Stimulated activated CD8-positive, alpha-beta memory T cell treated with anti-CD3 and anti-CD28 coated beads, Interleukin-15, amount 100 ng/mL, for 1 hour (primary cell): ENCODE measurements around the gene PRR36.

Experiments used
- DNase-seq: peaks from one replicate; pipeline ENCODE4 v3.0.0-alpha.2; 2020; ENCODE audit warnings: low read depth

Gene PRR36

GRCh38 chr19:7844951-7845350 lies 29.2 kb downstream of the PRR36 start:
- DNase-seq, result no peak

DNA sequence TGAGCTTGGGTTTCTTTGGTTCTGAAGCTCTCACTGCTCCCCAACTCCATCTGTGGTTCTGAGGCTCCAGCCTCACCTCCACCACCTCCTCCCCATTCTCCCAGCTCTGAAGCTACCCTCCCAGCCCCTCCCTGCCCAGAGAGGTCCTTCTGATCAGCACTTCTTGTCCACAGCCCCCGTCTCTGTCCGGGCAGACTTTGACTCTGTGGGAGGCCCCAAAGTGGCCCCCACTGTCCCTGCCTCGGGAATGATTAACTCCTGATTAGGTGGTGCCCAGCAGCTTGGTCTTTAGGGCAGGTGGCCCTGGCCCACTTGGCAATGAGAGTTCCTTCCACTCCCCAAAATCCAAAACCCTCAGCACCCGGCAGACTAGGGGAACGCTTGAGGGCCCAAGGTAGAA lies 29.8 kb downstream of the PRR36 start:
- no peak for DNase-seq

DNA sequence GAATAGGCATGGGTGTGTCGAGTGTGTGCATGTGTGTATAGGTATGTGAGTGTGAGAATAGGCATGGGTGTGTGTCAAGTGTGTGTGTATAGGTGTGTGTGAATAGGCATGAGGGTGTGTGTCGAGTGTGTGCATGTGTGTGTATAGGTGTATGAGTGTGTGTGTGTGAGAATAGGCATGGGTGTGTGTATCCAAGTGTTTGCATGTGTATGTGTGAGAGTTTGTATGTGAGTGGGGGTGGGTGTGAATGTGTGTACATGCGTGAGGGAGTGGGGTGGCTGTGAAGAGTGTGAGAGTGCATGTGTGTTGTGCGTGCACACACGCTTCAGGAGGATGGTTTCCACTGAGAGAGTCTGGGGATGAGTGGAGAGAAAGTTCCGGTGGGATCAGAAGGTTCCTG lies 30.7 kb downstream of the PRR36 start:
- no peak for DNase-seq

- no peak for DNase-seq
Observed at GRCh38 chr19:7842661-7843294, 31.4 kb downstream of the PRR36 start.

- DNase-seq, result no peak
Observed at GRCh38 chr19:7841751-7842660, 32.2 kb downstream of the PRR36 start.

GRCh38 chr19:7840629-7841028 lies 33.6 kb downstream of the PRR36 start:
- DNase-seq, result no peak

- DNase-seq, result no peak
Observed at GRCh38 chr19:7839476-7839875, 34.7 kb downstream of the PRR36 start.

- no peak for DNase-seq
Observed at GRCh38 chr19:7833225-7834099, 40.7 kb downstream of the PRR36 start.

DNA sequence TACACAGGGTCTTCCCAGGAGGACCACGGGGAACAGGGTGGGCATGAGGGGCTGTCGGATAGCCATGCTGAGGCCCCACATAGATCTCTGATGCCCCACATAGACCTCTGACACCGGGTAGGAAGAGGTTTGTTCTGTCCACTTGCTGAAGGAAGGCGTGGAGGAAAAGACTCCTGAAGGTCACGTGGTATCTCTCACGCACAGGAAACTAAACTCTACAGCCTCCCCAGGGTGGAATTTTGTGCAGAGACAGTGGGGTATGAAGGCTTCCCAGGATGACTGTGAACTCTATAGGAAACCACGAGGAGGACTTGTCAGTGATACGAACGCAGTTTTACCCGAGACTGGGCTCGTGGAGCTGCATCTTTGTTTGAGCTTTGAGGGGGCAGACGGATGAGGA lies 41.4 kb downstream of the PRR36 start:
- no peak for DNase-seq

GRCh38 chr19:7832009-7832408 lies 42.2 kb downstream of the PRR36 start:
- no peak for DNase-seq

DNA sequence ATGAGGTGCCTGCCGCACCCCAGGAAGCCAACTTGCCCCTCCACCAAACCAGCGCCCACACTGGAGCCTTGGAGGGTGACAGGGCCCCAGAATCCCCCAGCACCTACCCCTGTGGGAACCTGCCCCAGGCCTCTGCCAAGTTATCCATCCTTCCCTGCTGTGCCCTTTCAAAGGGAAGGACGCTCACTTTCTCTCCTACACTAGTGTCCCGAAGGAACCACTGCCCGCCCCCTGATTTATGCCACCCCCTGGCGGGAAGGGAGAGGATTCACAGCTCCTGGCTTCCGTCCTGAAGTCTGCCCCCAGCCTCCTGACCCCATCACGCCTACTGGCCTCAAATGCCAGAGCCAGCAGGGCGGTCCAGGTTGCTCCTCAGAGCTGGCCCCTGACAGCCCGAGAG lies 42.7 kb downstream of the PRR36 start:
- DNase-seq, result no peak

DNA sequence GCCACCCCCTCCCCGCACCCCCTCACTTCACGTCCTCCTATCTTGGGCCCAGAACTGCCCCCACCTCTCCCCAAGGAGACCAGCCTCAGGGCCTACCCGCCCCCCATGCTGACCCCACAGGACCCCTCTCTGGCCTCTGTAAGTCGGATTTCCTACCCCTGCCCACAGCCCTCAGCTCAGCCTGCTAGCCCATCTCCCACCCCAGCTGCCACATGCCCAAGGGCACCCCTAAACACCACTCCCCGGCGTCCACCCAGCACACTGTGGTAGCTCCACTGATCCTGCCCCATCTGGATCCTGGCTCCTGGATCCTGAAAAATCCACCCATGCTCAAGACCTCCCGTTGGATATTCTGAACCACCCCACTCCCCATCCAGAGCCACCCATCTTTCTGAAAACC lies 43.4 kb downstream of the PRR36 start:
- no peak for DNase-seq

DNA sequence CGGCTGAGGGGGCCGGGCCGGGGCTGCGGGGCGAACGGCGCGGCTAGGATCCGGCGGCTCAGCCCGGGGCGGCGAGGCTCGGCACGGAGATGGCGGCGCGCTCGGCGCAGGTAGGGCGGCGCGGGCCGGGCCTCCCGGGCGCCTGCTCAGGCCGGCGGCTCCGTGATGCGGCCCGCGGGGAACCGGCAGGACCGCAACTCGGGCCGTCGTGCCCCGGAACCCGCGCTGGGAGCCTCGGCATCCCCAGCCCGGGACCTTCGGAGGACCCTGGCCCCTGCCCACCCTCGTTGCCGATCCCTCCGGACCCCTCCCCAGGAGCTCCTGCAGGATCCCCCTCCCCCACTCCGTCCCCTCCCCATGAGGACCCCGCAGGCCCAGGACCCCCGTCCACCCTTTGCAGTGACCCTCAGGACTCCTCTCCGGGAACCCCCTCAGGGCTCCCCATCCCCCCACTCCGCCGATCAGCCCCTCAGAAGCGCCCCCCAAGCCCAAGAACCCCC lies 43.9 kb downstream of the PRR36 start:
- no peak for DNase-seq

DNA sequence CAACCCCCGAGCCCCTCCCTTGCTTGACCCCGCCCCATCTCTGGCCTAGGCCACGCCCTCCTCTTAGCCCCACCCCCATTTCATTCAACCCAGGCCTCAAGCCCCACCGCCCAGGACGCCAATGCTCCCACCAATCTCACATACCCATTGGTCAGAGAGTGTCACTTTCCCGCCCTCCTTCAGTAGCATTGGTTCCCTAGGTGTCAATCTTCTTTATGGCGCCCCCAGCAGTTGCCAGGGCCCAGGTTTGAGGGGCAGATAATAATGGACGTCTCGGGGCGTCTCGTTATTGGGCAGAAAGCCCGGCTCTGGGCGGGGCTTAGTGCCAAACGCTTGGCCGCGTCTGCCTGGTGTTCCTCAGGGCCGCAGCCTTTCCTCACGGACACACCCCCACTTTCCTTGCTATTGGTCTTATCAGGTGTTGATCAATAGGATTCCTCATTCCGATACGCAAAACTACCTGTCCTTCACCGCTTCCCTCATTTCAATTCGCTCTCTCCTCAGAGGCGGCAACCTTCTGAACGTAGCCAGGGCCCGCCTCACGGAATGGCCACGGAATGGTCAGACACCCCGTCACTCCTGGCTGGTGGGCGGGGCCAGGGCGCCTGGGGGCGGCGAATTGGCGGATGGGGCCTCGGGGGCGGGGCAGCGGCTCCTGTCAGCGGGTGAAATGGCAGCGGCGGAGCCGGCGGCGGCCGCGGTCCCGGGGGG lies 44.5 kb downstream of the PRR36 start, which contains the start of gene EVI5L:
TSS of gene EVI5L (plus strand) at position 658 of the 711 bp plus-strand sequence. CDS start 16,325 bp downstream, outside the sequence.
- DNase-seq, result peak; percentile 98

- no peak for DNase-seq
Observed at GRCh38 chr19:7829166-7829520, 45.0 kb downstream of the PRR36 start.

- no peak for DNase-seq
Observed at GRCh38 chr19:7823686-7824301, 50.4 kb downstream of the PRR36 start.

DNA sequence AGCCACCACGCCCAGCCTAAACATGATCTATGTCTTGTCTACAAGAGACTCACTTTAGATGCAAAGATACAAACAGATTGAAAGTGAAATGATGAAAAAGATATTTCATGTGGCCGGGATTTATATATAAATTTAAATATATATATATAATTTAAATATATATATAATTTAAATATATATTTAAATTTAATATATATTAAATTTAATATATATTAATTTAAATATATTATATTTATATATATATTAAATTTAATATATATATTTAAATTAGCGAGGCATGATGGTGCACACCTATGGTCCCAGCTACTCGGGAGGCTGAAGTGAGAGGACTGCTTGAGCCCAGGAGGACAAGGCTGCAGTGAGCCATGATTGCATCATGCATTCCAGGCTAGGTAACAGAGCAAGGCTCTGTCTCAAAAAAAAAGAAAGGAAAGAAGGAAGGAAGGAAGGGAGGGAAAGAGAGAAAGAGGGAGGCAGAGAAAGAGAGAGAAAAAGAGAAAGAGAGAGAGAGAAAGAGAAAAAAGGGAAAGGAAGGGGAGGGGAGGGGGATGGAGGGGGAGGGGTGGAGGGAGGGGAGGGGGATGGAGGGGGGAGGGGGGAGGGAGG lies 51.2 kb downstream of the PRR36 start:
- DNase-seq, result no peak

- DNase-seq, result no peak
Observed at GRCh38 chr19:7820588-7820987, 53.6 kb downstream of the PRR36 start.

DNA sequence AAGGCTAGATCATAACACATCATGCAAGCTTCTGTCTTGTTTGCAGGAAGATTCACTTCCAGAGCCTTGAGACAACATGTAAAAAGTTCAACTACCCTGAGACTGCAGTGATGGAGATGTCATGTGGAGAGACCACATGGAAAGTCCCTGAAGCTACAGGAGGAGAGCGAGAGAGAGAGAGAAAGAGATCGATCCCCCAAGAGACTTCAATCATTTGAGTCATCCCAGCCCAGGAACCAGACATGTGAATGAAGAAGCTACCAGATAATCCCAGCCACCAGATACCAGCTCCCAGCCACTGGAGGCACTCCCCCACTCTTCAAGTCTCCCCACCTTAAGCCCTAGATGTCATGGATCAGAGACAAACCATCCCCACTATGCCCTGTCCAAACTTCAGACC lies 54.9 kb downstream of the PRR36 start:
- DNase-seq, result no peak

DNA sequence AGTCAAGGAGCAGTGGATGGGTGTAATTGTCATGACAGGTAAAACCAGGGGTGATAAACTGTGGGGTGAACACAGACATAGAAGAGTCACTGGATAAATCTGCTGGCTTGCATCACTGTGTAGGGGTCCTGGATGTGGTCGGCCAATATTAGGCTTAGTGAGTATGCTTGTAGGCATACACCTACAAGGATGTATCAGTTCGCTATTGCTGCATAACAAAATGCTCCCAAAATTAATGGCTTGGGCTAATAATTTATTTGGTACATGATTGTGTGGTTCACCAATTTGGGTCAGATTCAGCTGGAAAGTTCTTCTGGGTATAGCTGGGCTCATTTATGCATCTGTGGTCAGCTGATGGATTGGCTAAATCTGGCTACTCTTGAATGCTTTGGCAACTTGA lies 55.4 kb downstream of the PRR36 start:
- DNase-seq, result no peak
